ENCODE data around the gene CHST11.
"Not testable (repeated sequence)": the region's sequence is repeated elsewhere in the genome, so short reads cannot be mapped to it uniquely, and the experiment has no call there.

Gene CHST11

GRCh38 chr12:104515899-104516298, 59.2 kb downstream of the CHST11 start:
- no peaks in the 10 kb centered on the region for H3K36me3 ChIP-seq (ENCODE audit: control insufficient read depth, insufficient read depth, low read length)
- H3K9me3 ChIP-seq (ENCODE audit: control insufficient read depth, low read length): no peaks in the 10 kb centered on the region
- H3K4me3 ChIP-seq (ENCODE audit: low read length): no peak overlapping the region
- H3K9ac ChIP-seq (ENCODE audit: low read length): no peak overlapping the region
- H3K27me3 ChIP-seq (ENCODE audit: control insufficient read depth, insufficient read depth, low read length): no peaks in the 10 kb centered on the region
- H3K4me1 ChIP-seq (ENCODE audit: control insufficient read depth, insufficient read depth, low read length): peaks cover 19% of the 10 kb centered on the region

GRCh38 chr12:104516821-104517220, 60.1 kb downstream of the CHST11 start:
- no peaks in the 10 kb centered on the region for H3K27me3 ChIP-seq (ENCODE audit: control insufficient read depth, insufficient read depth, low read length)
- no peaks in the 10 kb centered on the region for H3K36me3 ChIP-seq (ENCODE audit: control insufficient read depth, insufficient read depth, low read length)
- peaks cover 19% of the 10 kb centered on the region for H3K4me1 ChIP-seq (ENCODE audit: control insufficient read depth, insufficient read depth, low read length)
- H3K9ac ChIP-seq (ENCODE audit: low read length): no peak overlapping the region
- H3K4me3 ChIP-seq (ENCODE audit: low read length): no peak overlapping the region
- no peaks in the 10 kb centered on the region for H3K9me3 ChIP-seq (ENCODE audit: control insufficient read depth, low read length)

- Histone ChIP-seq H3K4me3 (ENCODE audit: low read length) (no peak overlapping the region), H3K4me1 (ENCODE audit: control insufficient read depth, insufficient read depth, low read length) (peaks cover 19% of the 10 kb centered on the region), H3K27me3 (ENCODE audit: control insufficient read depth, insufficient read depth, low read length) (no peaks in the 10 kb centered on the region), H3K9ac (ENCODE audit: low read length) (no peak overlapping the region), H3K36me3 (ENCODE audit: control insufficient read depth, insufficient read depth, low read length) (no peaks in the 10 kb centered on the region), H3K9me3 (ENCODE audit: control insufficient read depth, low read length) (no peaks in the 10 kb centered on the region)
These were observed 61.1 kb downstream of the CHST11 start for GRCh38 chr12:104517880-104518279.

- Histone ChIP-seq H3K36me3 (ENCODE audit: control insufficient read depth, insufficient read depth, low read length) (no peaks in the 10 kb centered on the region), H3K27me3 (ENCODE audit: control insufficient read depth, insufficient read depth, low read length) (no peaks in the 10 kb centered on the region), H3K4me3 (ENCODE audit: low read length) (no peak overlapping the region), H3K9ac (ENCODE audit: low read length) (no peak overlapping the region), H3K9me3 (ENCODE audit: control insufficient read depth, low read length) (no peaks in the 10 kb centered on the region), H3K4me1 (ENCODE audit: control insufficient read depth, insufficient read depth, low read length) (peaks cover 32% of the 10 kb centered on the region)
These were observed 62.7 kb downstream of the CHST11 start for GRCh38 chr12:104519190-104520019.

GRCh38 chr12:104520242-104520900, 63.6 kb downstream of the CHST11 start:
- Histone ChIP-seq H3K27me3 (ENCODE audit: control insufficient read depth, insufficient read depth, low read length) (no peaks in the 10 kb centered on the region), H3K4me3 (ENCODE audit: low read length) (no peak overlapping the region), H3K4me1 (ENCODE audit: control insufficient read depth, insufficient read depth, low read length) (peaks cover 32% of the 10 kb centered on the region), H3K36me3 (ENCODE audit: control insufficient read depth, insufficient read depth, low read length) (no peaks in the 10 kb centered on the region), H3K9me3 (ENCODE audit: control insufficient read depth, low read length) (no peaks in the 10 kb centered on the region), H3K9ac (ENCODE audit: low read length) (no peak overlapping the region)

GRCh38 chr12:104521731-104522130, 65.0 kb downstream of the CHST11 start:
- Histone ChIP-seq H3K9me3 (ENCODE audit: control insufficient read depth, low read length) (no peaks in the 10 kb centered on the region), H3K27me3 (ENCODE audit: control insufficient read depth, insufficient read depth, low read length) (no peaks in the 10 kb centered on the region), H3K4me3 (ENCODE audit: low read length) (no peak overlapping the region), H3K36me3 (ENCODE audit: control insufficient read depth, insufficient read depth, low read length) (no peaks in the 10 kb centered on the region), H3K4me1 (ENCODE audit: control insufficient read depth, insufficient read depth, low read length) (peaks cover 22% of the 10 kb centered on the region), H3K9ac (ENCODE audit: low read length) (no peak overlapping the region)

GRCh38 chr12:104522985-104523722, 66.4 kb downstream of the CHST11 start:
- Histone ChIP-seq H3K4me3 (ENCODE audit: low read length) (no peak overlapping the region), H3K36me3 (ENCODE audit: control insufficient read depth, insufficient read depth, low read length) (no peaks in the 10 kb centered on the region), H3K9ac (ENCODE audit: low read length) (no peak overlapping the region), H3K4me1 (ENCODE audit: control insufficient read depth, insufficient read depth, low read length) (peaks cover 22% of the 10 kb centered on the region), H3K9me3 (ENCODE audit: control insufficient read depth, low read length) (no peaks in the 10 kb centered on the region), H3K27me3 (ENCODE audit: control insufficient read depth, insufficient read depth, low read length) (no peaks in the 10 kb centered on the region)

GRCh38 chr12:104524034-104524832, 67.5 kb downstream of the CHST11 start:
- H3K4me1 ChIP-seq (ENCODE audit: control insufficient read depth, insufficient read depth, low read length): peaks cover 22% of the 10 kb centered on the region
- no peak overlapping the region for H3K4me3 ChIP-seq (ENCODE audit: low read length)
- H3K9me3 ChIP-seq (ENCODE audit: control insufficient read depth, low read length): no peaks in the 10 kb centered on the region
- H3K9ac ChIP-seq (ENCODE audit: low read length): no peak overlapping the region
- no peaks in the 10 kb centered on the region for H3K36me3 ChIP-seq (ENCODE audit: control insufficient read depth, insufficient read depth, low read length)
- no peaks in the 10 kb centered on the region for H3K27me3 ChIP-seq (ENCODE audit: control insufficient read depth, insufficient read depth, low read length)

GRCh38 chr12:104526320-104526719, 69.6 kb downstream of the CHST11 start:
- no peak overlapping the region for H3K4me3 ChIP-seq (ENCODE audit: low read length)
- H3K27me3 ChIP-seq (ENCODE audit: control insufficient read depth, insufficient read depth, low read length): no peaks in the 10 kb centered on the region
- no peaks in the 10 kb centered on the region for H3K36me3 ChIP-seq (ENCODE audit: control insufficient read depth, insufficient read depth, low read length)
- peaks cover 14% of the 10 kb centered on the region for H3K4me1 ChIP-seq (ENCODE audit: control insufficient read depth, insufficient read depth, low read length)
- H3K9ac ChIP-seq (ENCODE audit: low read length): no peak overlapping the region
- no peaks in the 10 kb centered on the region for H3K9me3 ChIP-seq (ENCODE audit: control insufficient read depth, low read length)

- H3K4me1 ChIP-seq (ENCODE audit: control insufficient read depth, insufficient read depth, low read length): peaks cover 14% of the 10 kb centered on the region
- H3K9me3 ChIP-seq (ENCODE audit: control insufficient read depth, low read length): no peaks in the 10 kb centered on the region
- H3K4me3 ChIP-seq (ENCODE audit: low read length): no peak overlapping the region
- no peaks in the 10 kb centered on the region for H3K36me3 ChIP-seq (ENCODE audit: control insufficient read depth, insufficient read depth, low read length)
- H3K27me3 ChIP-seq (ENCODE audit: control insufficient read depth, insufficient read depth, low read length): no peaks in the 10 kb centered on the region
- no peak overlapping the region for H3K9ac ChIP-seq (ENCODE audit: low read length)
These were observed 70.0 kb downstream of the CHST11 start for GRCh38 chr12:104526751-104527150.

- H3K4me3 ChIP-seq (ENCODE audit: low read length); H3K9me3 ChIP-seq (ENCODE audit: control insufficient read depth, low read length); H3K36me3 ChIP-seq (ENCODE audit: control insufficient read depth, insufficient read depth, low read length); H3K9ac ChIP-seq (ENCODE audit: low read length); H3K27me3 ChIP-seq (ENCODE audit: control insufficient read depth, insufficient read depth, low read length): not testable (repeated sequence)
- H3K4me1 ChIP-seq (ENCODE audit: control insufficient read depth, insufficient read depth, low read length): peaks cover 14% of the 10 kb centered on the region
These were observed 70.9 kb downstream of the CHST11 start for GRCh38 chr12:104527653-104528052.
